K562 (cell line): ENCODE measurements around the gene RSRC1. TPM values are rescaled to one million over a fixed set of nuclear protein-coding genes. Genes with fewer than 3 reads are reported as not detected.
"Not testable (repeated sequence)": the region's sequence is repeated elsewhere in the genome, so short reads cannot be mapped to it uniquely, and the experiment has no call there.

ENCODE experiments used
- ATAC-seq: fragments of 200-7000 bp; cut with Tn5 transposase; 3 replicates; pipeline ENCODE4 v1.9.1; 2020; ENCODE audit warnings: moderate library complexity
- BruUV-seq: library from RNA; stranded (reverse); fragments of 400-500 nt; replicated peaks from 2 replicates; lab custom pipeline; 2021; lab: Mats Ljungman, UMichigan
- CTCF ChIA-PET: fragments of 300-600 bp; formaldehyde crosslinking; extraction: SDS; loops from one replicate; lab custom pipeline; 2021; ENCODE audit warnings: low intra/inter-chr PET ratio; lab: Yijun Ruan, JAX
- POLR2A ChIA-PET: fragments of 300-600, 350-650 bp; sonication (Branson Sonifier 250); formaldehyde crosslinking; extraction: SDS; loops from one replicate; lab custom pipeline; 2021; ENCODE audit warnings: antibody characterized with exemption, inconsistent platforms; lab: Yijun Ruan, JAX
- DNase-seq, 4 experiments: peaks; one replicate each; pipeline versions ENCODE4 v3.0.0 to v3.0.0-alpha.2; 2011 to 2018; ENCODE audit warnings: low spot score in 3 of 4, mixed read lengths in 3 of 4; ENCODE audit errors: extremely low read depth in 1 of 4
- FAIRE-seq: peaks from 2 replicates; lab custom pipeline; 2011; peaks lifted over from hg19 to GRCh38; lab: Jason Lieb, UNC
- H2AFZ ChIP-seq: 2 replicates; pipeline ENCODE4 v1.6.0; 2011; ENCODE audit warnings: low read depth, low read length, control low read depth, inconsistent platforms
- H3K27ac ChIP-seq: fragments of 200-600 bp; 3 replicates; pipeline ENCODE4 v1.8.0; 2011; ENCODE audit warnings: low read depth, mild to moderate bottlenecking, control low read depth, inconsistent platforms, low read length, moderate library complexity, mixed read lengths; ENCODE audit errors: extremely low read depth
- H3K27me3 ChIP-seq, 2 experiments: fragments of 300-600 bp in 1 of 2; 2 replicates in 1 of 2; 3 replicates in 1 of 2; pipeline versions ENCODE4 v1.6.0 to v1.8.0; 2011; ENCODE audit warnings: inconsistent platforms in 2 of 2, low read length in 2 of 2, mild to moderate bottlenecking in 1 of 2, mixed read lengths in 1 of 2, moderate library complexity in 1 of 2; ENCODE audit not compliant: control insufficient read depth in 2 of 2, insufficient read depth in 2 of 2
- H3K36me3 ChIP-seq: fragments of 300-600 bp; 3 replicates; pipeline ENCODE4 v1.8.0; 2011; ENCODE audit warnings: mild to moderate bottlenecking, low read length, inconsistent platforms; ENCODE audit not compliant: control insufficient read depth, insufficient read depth
- H3K4me1 ChIP-seq, 2 experiments: fragments of 200-600 bp in 1 of 2; replicated peaks in 1 of 2; 2 replicates in 1 of 2; 3 replicates in 1 of 2; pipeline versions ENCODE4 v1.5.1 to v1.8.0; 2011; ENCODE audit warnings: inconsistent platforms in 2 of 2, low read length in 2 of 2, mild to moderate bottlenecking in 1 of 2, mixed read lengths in 1 of 2, moderate library complexity in 1 of 2; ENCODE audit not compliant: control insufficient read depth in 2 of 2, insufficient read depth in 2 of 2
- H3K4me2 ChIP-seq: 2 replicates; pipeline ENCODE4 v1.6.1; 2011; ENCODE audit warnings: low read length, control low read depth, inconsistent platforms, mixed read lengths; ENCODE audit not compliant: insufficient read depth
- H3K4me3 ChIP-seq: fragments of 200-600 bp; sonication (generic), shearing (Covaris generic); 2 replicates; pipeline ENCODE4 v1.5.1; 2016; ENCODE audit warnings: control low read depth, inconsistent platforms
- H3K79me2 ChIP-seq: fragments of 200-600 bp; 3 replicates; pipeline ENCODE4 v1.8.0; 2011; ENCODE audit warnings: low read length, inconsistent platforms; ENCODE audit not compliant: control insufficient read depth, insufficient read depth
- H3K9ac ChIP-seq, 2 experiments: 2 replicates each; pipeline versions ENCODE4 v1.6.0 to v1.6.1; 2011; ENCODE audit warnings: low read depth in 2 of 2, low read length in 2 of 2, control low read depth in 1 of 2, inconsistent platforms in 1 of 2, mild to moderate bottlenecking in 1 of 2, mixed read lengths in 1 of 2; ENCODE audit not compliant: insufficient read depth in 1 of 2
- H3K9me1 ChIP-seq: one replicate; pipeline ENCODE4 v1.6.0; 2011; ENCODE audit warnings: inconsistent platforms, mild to moderate bottlenecking, low read length, moderate library complexity; ENCODE audit not compliant: control insufficient read depth, insufficient read depth
- H3K9me3 ChIP-seq: replicated peaks from 2 replicates; pipeline ENCODE4 v1.5.1; 2011; ENCODE audit warnings: low read depth, low read length, inconsistent platforms; ENCODE audit not compliant: control insufficient read depth, insufficient read depth
- H4K20me1 ChIP-seq: replicated peaks from 2 replicates; pipeline ENCODE4 v1.6.1; 2011; ENCODE audit warnings: low read length, inconsistent platforms, mixed read lengths; ENCODE audit not compliant: control insufficient read depth, insufficient read depth
- EHMT2 ChIP-seq: fragments of 450-650 bp; IDR thresholded peaks from 2 replicates; pipeline ENCODE4 v1.6.1; 2018; ENCODE audit warnings: antibody characterized with exemption
- GTF3C2 ChIP-seq: IDR thresholded peaks from 3 replicates; pipeline ENCODE4 v1.6.1; 2011; ENCODE audit warnings: borderline replicate concordance, mild to moderate bottlenecking, moderate library complexity; ENCODE audit not compliant: insufficient read length; ENCODE audit errors: extremely low read depth
- HDAC6 ChIP-seq: IDR thresholded peaks from 2 replicates; pipeline ENCODE4 v1.6.1; 2012; ENCODE audit warnings: low read depth, mild to moderate bottlenecking, control low read depth, inconsistent platforms, low read length, moderate library complexity
- HNRNPH1 ChIP-seq: fragments of 200-400 bp; formaldehyde crosslinking; optimal IDR thresholded peaks from 2 replicates; pipeline ENCODE3; 2017; ENCODE audit warnings: low read depth, mild to moderate bottlenecking, low read length, moderate library complexity
- KAT2B ChIP-seq: IDR thresholded peaks from one replicate; pipeline ENCODE4 v1.6.1; 2012; ENCODE audit warnings: low read depth, mild to moderate bottlenecking, control low read depth, inconsistent platforms, low read length, moderate library complexity
- KAT7 ChIP-seq: sonication (generic); formaldehyde crosslinking; IDR thresholded peaks from 2 replicates; pipeline ENCODE4 v1.8.0; 2022; ENCODE audit warnings: missing genetic modification reagents, mild to moderate bottlenecking, borderline replicate concordance
- LEF1 ChIP-seq: fragments of 450-650 bp; IDR thresholded peaks from 2 replicates; pipeline ENCODE4 v1.6.1; 2016; ENCODE audit warnings: mild to moderate bottlenecking
- NFYB ChIP-seq: IDR thresholded peaks from 2 replicates; pipeline ENCODE4 v1.6.1; 2011; ENCODE audit warnings: mild to moderate bottlenecking, moderate library complexity; ENCODE audit not compliant: insufficient read length; ENCODE audit errors: extremely low read depth
- PHTF2 ChIP-seq: fragments of 250-450 bp; sonication (Bioruptor Pico); IDR thresholded peaks from 2 replicates; pipeline ENCODE4 v1.5.0; 2021; ENCODE audit warnings: mild to moderate bottlenecking
- RNF219 ChIP-seq: fragments of 250-450 bp; sonication (Bioruptor Pico); IDR thresholded peaks from 2 replicates; pipeline ENCODE4 v1.5.0; 2022; ENCODE audit warnings: mild to moderate bottlenecking
- ZNF445 ChIP-seq: fragments of 250-450 bp; sonication (Bioruptor Pico); IDR thresholded peaks from 2 replicates; pipeline ENCODE4 v1.4.0; 2020; ENCODE audit warnings: low read depth, mild to moderate bottlenecking, moderate library complexity
- WGBS: fragments of 100-300 bp; shearing (Covaris generic); methylation state at CpG from one replicate; pipeline ENCODE4 v1.1.6; 2016; ENCODE audit warnings: low coverage, mixed read lengths; ENCODE audit not compliant: insufficient coverage; ENCODE audit errors: missing lambda C conversion rate; 5-methylcytosine and 5-hydroxymethylcytosine counted together
- in situ Hi-C: fragments of 300-500 bp; cut with MboI; formaldehyde crosslinking; loops from 4 replicates; pipeline ENCODE4 v1.15.0; 2018; ENCODE audit warnings: inconsistent platforms, mixed read lengths
- intact Hi-C: fragments of 100-400 bp; cut with micrococcal nuclease; formaldehyde crosslinking; loops from 2 replicates; pipeline ENCODE4 v1.14.2; 2022
- polyA plus RNA-seq, 8 experiments: library from polyadenylated mRNA; depleted of rRNA in 4 of 8; stranded (reverse) in 5 of 8; unstranded in 3 of 8; fragments of >200 nt; fragmentation: Nextera tagmentation in 2 of 8; fragmentation: Illumina TruSeq in 1 of 8; extraction: Ambion mirVana in 2 of 8; extraction: Trizol in 1 of 8; gene quantifications; 2 replicates each; pipeline versions ENCODE4 v1.2.1 to v1.2.3, GENCODE V29; 2011 to 2014; ENCODE audit warnings: inconsistent platforms in 1 of 8, missing spikeins in 1 of 8
- total RNA-seq, 7 experiments: library from RNA; depleted of rRNA in 6 of 7; stranded (reverse); fragments of >200 nt in 6 of 7; fragmentation: Illumina TruSeq in 2 of 7; extraction: Trizol in 2 of 7; gene quantifications; 2 replicates each; pipeline versions ENCODE4 v1.2.1 to v1.2.3, GENCODE V29; 2011 to 2021; ENCODE audit warnings: low replicate concordance in 1 of 7

Gene RSRC1
- total and polyA plus RNA-seq, 9 of the 15 experiments (the other 6 are each of a cell fraction or from before 2014, with no cell fraction given) = 19.3 to 128 (median 75.5) TPM

DNA sequence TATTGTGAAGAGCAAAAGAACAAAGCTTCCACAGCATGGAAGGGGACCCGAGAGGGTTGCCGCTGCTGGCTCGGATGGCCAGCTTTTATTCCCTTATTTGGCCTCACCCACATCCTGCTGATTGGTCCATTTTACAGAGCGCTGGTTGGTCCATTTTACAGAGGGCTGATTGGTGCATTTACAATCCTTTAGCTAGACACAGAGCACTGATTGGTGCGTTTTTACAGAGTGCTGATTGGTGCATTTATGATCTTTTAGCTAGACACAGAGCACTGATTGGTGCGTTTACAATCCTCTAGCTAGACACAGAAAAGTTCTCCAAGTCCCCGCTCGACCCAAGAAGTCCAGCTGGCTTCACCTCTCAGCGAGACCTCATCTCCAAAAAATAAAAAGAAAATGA lies 440.0 kb downstream of the RSRC1 start:
- DNase-seq, H3K4me3 ChIP-seq, H3K4me2 ChIP-seq, H3K9me3 ChIP-seq, H2AFZ ChIP-seq, H3K36me3 ChIP-seq, H3K4me1 ChIP-seq, H3K27me3 ChIP-seq, H4K20me1 ChIP-seq, H3K9me1 ChIP-seq, FAIRE-seq, ATAC-seq, H3K27ac ChIP-seq, CTCF ChIA-PET, intact Hi-C loops, BruUV-seq, H3K9ac ChIP-seq, H3K79me2 ChIP-seq: not testable (repeated sequence)
- POLR2A ChIA-PET = interaction anchor here (0.8 to 1.2 kb wide), 2 partner anchors 19 to 21 kb away, joined by 3 to 5 read pairs; partner anchors contain the start of gene MLF1
- peak; percentile 59 for TF ChIP-seq NFYB
- in situ Hi-C loops = loop anchor here (5.0 to 10.0 kb wide), 2 partner anchors 97 to 245 kb away; no protein-coding TSS in a partner anchor
- WGBS = 79% methylated on average over 9 of the region's 9 CpGs

- H2AFZ ChIP-seq = no peak overlapping the region
- H3K27ac ChIP-seq = no peak overlapping the region
- H3K4me3 ChIP-seq = no peak overlapping the region
- BruUV-seq = no TSS peak
- intact Hi-C loops (no loop called here), in situ Hi-C loops (loop anchor here (10.0 kb wide), 1 partner anchor 243 kb away; no protein-coding TSS in a partner anchor)
- H3K9me1 ChIP-seq = no peaks in the 10 kb centered on the region
- no peaks in the 10 kb centered on the region for H3K4me1 ChIP-seq
- WGBS = 34% methylated on average over 2 of the region's 2 CpGs
- ChIA-PET CTCF (no interaction called here), POLR2A (no interaction called here)
- H3K9me3 ChIP-seq = no peaks in the 10 kb centered on the region
- H3K27me3 ChIP-seq = no peaks in the 10 kb centered on the region
- H3K36me3 ChIP-seq = no peaks in the 10 kb centered on the region
- no peaks in the 10 kb centered on the region for H3K79me2 ChIP-seq
- no peaks in the 10 kb centered on the region for H4K20me1 ChIP-seq
- DNase-seq (no peak), ATAC-seq (no peak), FAIRE-seq (no peak)
- no peak overlapping the region for H3K9ac ChIP-seq
- no peak overlapping the region for H3K4me2 ChIP-seq
- no peak for TF ChIP-seq HDAC6
- no peak for TF ChIP-seq LEF1
- TF ChIP-seq ZNF445 (CRISPR knock-in tag) = no peak
- no peak for TF ChIP-seq EHMT2
- TF ChIP-seq GTF3C2 = no peak
- no peak for TF ChIP-seq PHTF2 (CRISPR knock-in tag)
- TF ChIP-seq HNRNPH1 = no peak
- no peak for TF ChIP-seq KAT2B
- no peak for TF ChIP-seq KAT7 (CRISPR knock-in tag)
- no peak for TF ChIP-seq RNF219 (CRISPR knock-in tag)
Observed at GRCh38 chr3:158552124-158552523, 442.2 kb downstream of the RSRC1 start.
